WI38 (cell line): ENCODE measurements around the gene TMF1.

Experiments
- H3K4me3 ChIP-seq: 2 replicates; pipeline ENCODE4 v1.5.1; 2011; ENCODE audit warnings: low read depth, mild to moderate bottlenecking, control low read depth, low read length
- CTCF ChIP-seq: IDR thresholded peaks from 2 replicates; pipeline ENCODE4 v1.5.1; 2012; ENCODE audit warnings: low read depth, mild to moderate bottlenecking, control low read depth, low read length

TMF1 gene

GRCh38 chr3:69005071-69005790 is 46.9 kb downstream of the TMF1 start:
- no peak for TF ChIP-seq CTCF
- no peak overlapping the region for H3K4me3 ChIP-seq

- H3K4me3 ChIP-seq = no peak overlapping the region
- no peak for TF ChIP-seq CTCF
These were observed 48.0 kb downstream of the TMF1 start for GRCh38 chr3:69004138-69004537.

- H3K4me3 ChIP-seq = no peak overlapping the region
- no peak for TF ChIP-seq CTCF
These were observed 52.5 kb downstream of the TMF1 start for GRCh38 chr3:68999605-69000004.

GRCh38 chr3:68999158-68999557 is 53.0 kb downstream of the TMF1 start:
- no peak overlapping the region for H3K4me3 ChIP-seq
- no peak for TF ChIP-seq CTCF

DNA sequence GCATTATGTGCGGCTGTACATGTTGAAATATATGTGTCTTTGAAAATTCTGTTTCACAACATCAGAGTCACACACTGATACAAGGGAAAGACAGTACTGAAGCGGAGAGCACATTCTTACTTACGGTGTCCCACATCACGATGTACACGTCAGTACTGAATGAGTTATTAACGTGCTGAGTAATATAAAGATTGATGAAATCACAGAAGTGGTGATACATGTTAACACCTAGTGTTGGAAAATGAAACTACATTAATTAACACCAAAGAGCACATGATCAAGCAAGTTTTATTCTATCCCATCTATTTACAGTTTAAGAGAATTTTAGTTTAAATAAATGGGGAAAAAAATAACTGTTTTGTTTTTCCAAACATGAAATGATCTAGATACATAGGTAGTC is 54.2 kb downstream of the TMF1 start:
- no peak for TF ChIP-seq CTCF

DNA sequence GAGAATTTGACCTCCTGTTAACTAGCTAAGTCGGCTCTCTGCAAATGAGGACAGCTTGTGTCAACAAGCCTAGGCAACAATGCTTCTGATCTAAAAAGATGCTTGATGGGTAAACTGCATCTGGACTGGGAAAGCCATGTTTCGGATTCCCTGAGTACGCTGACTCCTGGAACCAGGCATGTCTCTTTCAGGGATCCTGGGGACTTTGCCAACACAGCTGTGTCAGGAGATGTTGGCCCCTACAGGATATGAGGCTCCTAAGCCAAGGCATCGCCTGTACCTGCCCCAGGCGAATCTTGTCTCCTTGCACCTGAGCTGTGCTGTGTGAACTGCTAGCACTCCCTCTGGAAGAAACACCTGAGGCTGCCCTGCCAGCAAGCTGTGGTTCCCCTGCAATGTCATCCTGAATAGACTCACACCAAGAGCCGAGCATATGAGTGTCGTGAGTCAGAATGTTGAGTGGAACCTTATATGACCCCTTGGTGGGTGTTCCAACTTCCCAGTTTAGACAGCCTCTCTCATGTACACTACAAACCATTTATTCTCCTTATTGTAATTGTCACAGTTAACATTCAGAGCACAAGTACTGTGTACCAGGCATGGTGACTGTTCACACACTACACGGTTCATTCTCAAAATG is 55.7 kb downstream of the TMF1 start:
- no peak overlapping the region for H3K4me3 ChIP-seq
- no peak for TF ChIP-seq CTCF

More for the DNA sequence above, 54.2 kb downstream of the TMF1 start:
- no peak overlapping the region for H3K4me3 ChIP-seq

GRCh38 chr3:68988740-68989139 is 63.4 kb downstream of the TMF1 start:
- TF ChIP-seq CTCF = no peak

More at GRCh38 chr3:68988740-68989139, 63.4 kb downstream of the TMF1 start:
- no peak overlapping the region for H3K4me3 ChIP-seq
